Fibroblast of lung (primary cell): ENCODE measurements around the gene PACS2. TPM values are rescaled to one million over a fixed set of nuclear protein-coding genes. Genes with fewer than 3 reads are reported as not detected.
"Not testable (repeated sequence)": the region's sequence is repeated elsewhere in the genome, so short reads cannot be mapped to it uniquely, and the experiment has no call there.

Experiments used
- DNase-seq, 2 donors: peaks; one replicate each; pipeline versions ENCODE4 v3.0.0 to v3.0.0-alpha.2; 2010; ENCODE audit warnings: low read depth in 2 of 2
- H2AFZ ChIP-seq: 2 replicates; pipeline ENCODE4 v1.5.1; 2012; ENCODE audit warnings: low read length, control low read depth, inconsistent platforms
- H3K27ac ChIP-seq: 2 replicates; pipeline ENCODE4 v1.5.1; 2011; ENCODE audit warnings: low read length, control low read depth; ENCODE audit not compliant: insufficient read depth
- H3K27me3 ChIP-seq: 2 replicates; pipeline ENCODE4 v1.5.1; 2011; ENCODE audit warnings: mild to moderate bottlenecking, low read length; ENCODE audit not compliant: control insufficient read depth, insufficient read depth
- H3K36me3 ChIP-seq: 2 replicates; pipeline ENCODE4 v1.5.1; 2011; ENCODE audit warnings: low read length; ENCODE audit not compliant: control insufficient read depth, insufficient read depth
- H3K4me1 ChIP-seq: 2 replicates; pipeline ENCODE4 v1.5.1; 2011; ENCODE audit warnings: low read length; ENCODE audit not compliant: control insufficient read depth, insufficient read depth; ENCODE audit errors: extremely low read depth
- H3K4me2 ChIP-seq: 2 replicates; pipeline ENCODE4 v1.5.1; 2011; ENCODE audit warnings: low read length, control low read depth; ENCODE audit not compliant: insufficient read depth; ENCODE audit errors: extremely low read depth
- H3K4me3 ChIP-seq, 4 experiments: fragments of 200-600 bp in 1 of 4; sonication (generic) in 1 of 4; replicated peaks in 1 of 4; 2 replicates each; pipeline ENCODE4 v1.5.1; 2011 to 2016; ENCODE audit warnings: low read length in 4 of 4, low read depth in 3 of 4, mild to moderate bottlenecking in 3 of 4, control low read depth in 2 of 4, inconsistent platforms in 1 of 4, mixed read lengths in 1 of 4; ENCODE audit not compliant: insufficient read depth in 1 of 4; ENCODE audit errors: control extremely low read depth in 1 of 4
- H3K79me2 ChIP-seq: 2 replicates; pipeline ENCODE4 v1.5.1; 2012; ENCODE audit warnings: mild to moderate bottlenecking, low read length, inconsistent platforms; ENCODE audit not compliant: control insufficient read depth, insufficient read depth
- H3K9ac ChIP-seq: 2 replicates; pipeline ENCODE4 v1.5.1; 2011; ENCODE audit warnings: mild to moderate bottlenecking, low read length, control low read depth; ENCODE audit not compliant: insufficient read depth
- H3K9me3 ChIP-seq: 2 replicates; pipeline ENCODE4 v1.5.1; 2012; ENCODE audit warnings: low read depth, low read length; ENCODE audit not compliant: control insufficient read depth, insufficient read depth
- H4K20me1 ChIP-seq: 2 replicates; pipeline ENCODE4 v1.5.1; 2011; ENCODE audit warnings: low read length; ENCODE audit not compliant: control insufficient read depth, insufficient read depth; ENCODE audit errors: extremely low read depth
- CTCF ChIP-seq, 2 donors: IDR thresholded peaks in 1 of 2; conservative IDR thresholded peaks in 1 of 2; 1 replicate in 1 of 2; 2 replicates in 1 of 2; pipeline ENCODE4 v1.5.1; 2011 to 2012; ENCODE audit warnings: low read length in 2 of 2, control low read depth in 1 of 2, inconsistent platforms in 1 of 2, low read depth in 1 of 2, mild to moderate bottlenecking in 1 of 2
- EZH2 ChIP-seq: IDR thresholded peaks from 2 replicates; pipeline ENCODE4 v1.5.1; 2012; ENCODE audit warnings: low read length, control low read depth, mild to moderate bottlenecking; ENCODE audit errors: missing control alignments
- polyA plus RNA-seq, 2 donors: library from polyadenylated mRNA; depleted of rRNA in 1 of 2; stranded (reverse) in 1 of 2; unstranded in 1 of 2; fragments of >200 nt; gene quantifications; 2 replicates each; pipeline ENCODE4 v1.2.1, GENCODE V29; 2011 to 2012; ENCODE audit warnings: missing spikeins in 1 of 2
- total RNA-seq: library from RNA; depleted of rRNA; stranded (reverse); fragments of >200 nt; gene quantifications from 2 replicates; pipeline ENCODE4 v1.2.1, GENCODE V29; 2014

Gene PACS2
- total and polyA plus RNA-seq, 2 donors (not counting 1 experiment from before 2014, with no cell fraction given), result 20.3 to 52.5 TPM

- peak overlapping the region; percentile 88 for H3K27ac ChIP-seq
- no peaks in the 10 kb centered on the region for H3K27me3 ChIP-seq
- peaks cover 2% of the 10 kb centered on the region for H3K4me1 ChIP-seq
- DNase-seq, result peak; percentile 87 to 93
- H3K36me3 ChIP-seq, result no peaks in the 10 kb centered on the region
- TF ChIP-seq EZH2 (no peak), CTCF (conservative IDR thresholded peaks at IDR 0.05 in 1 of 2, IDR thresholded peaks at IDR 0.05 in 1 of 2; ENCODE audit: low read depth in 1 of 2, low read length in 2 of 2) (no peak)
- no peaks in the 10 kb centered on the region for H3K9me3 ChIP-seq
- peaks cover 15% of the 10 kb centered on the region for H3K79me2 ChIP-seq
- H3K9ac ChIP-seq, result peak overlapping the region; percentile 96
- H4K20me1 ChIP-seq, result no peaks in the 10 kb centered on the region
- H3K4me3 ChIP-seq, result peak overlapping the region; percentile 58 to 87 (median 78)
- H3K4me2 ChIP-seq, result peak overlapping the region; percentile 78
- peak overlapping the region; percentile 93 for H2AFZ ChIP-seq
Measured at GRCh38 chr14:105301103-105301914, 13.2 kb upstream of the PACS2 start.

- H3K4me2 ChIP-seq, result peak overlapping the region; percentile 69
- H3K79me2 ChIP-seq, result peaks cover 15% of the 10 kb centered on the region
- not testable (repeated sequence) for H3K9ac ChIP-seq, H3K36me3 ChIP-seq, H3K4me1 ChIP-seq, H2AFZ ChIP-seq, H3K9me3 ChIP-seq, DNase-seq, H3K27ac ChIP-seq, H4K20me1 ChIP-seq, H3K27me3 ChIP-seq, H3K4me3 ChIP-seq
Measured at GRCh38 chr14:105301915-105302249, 12.7 kb upstream of the PACS2 start.

GRCh38 chr14:105303949-105304348, 10.6 kb upstream of the PACS2 start:
- Histone ChIP-seq H3K9me3 (no peaks in the 10 kb centered on the region), H3K4me3 (no peak overlapping the region), H4K20me1 (no peaks in the 10 kb centered on the region), H3K27me3 (no peaks in the 10 kb centered on the region), H3K4me1 (peaks cover 2% of the 10 kb centered on the region), H3K79me2 (peaks cover 10% of the 10 kb centered on the region), H3K27ac (no peak overlapping the region), H3K4me2 (no peak overlapping the region), H3K36me3 (no peaks in the 10 kb centered on the region), H3K9ac (no peak overlapping the region), H2AFZ (no peak overlapping the region)
- no peak for DNase-seq
- no peak for TF ChIP-seq CTCF (conservative IDR thresholded peaks at IDR 0.05 in 1 of 2, IDR thresholded peaks at IDR 0.05 in 1 of 2; ENCODE audit: low read depth in 1 of 2, low read length in 2 of 2)
- TF ChIP-seq EZH2, result no peak
